ENCODE data around the gene SLC35F3. TPM values are rescaled to one million over a fixed set of nuclear protein-coding genes. Genes with fewer than 3 reads are reported as not detected.

Gene SLC35F3
- total RNA-seq, 1 donor from 2014 or later, result 0.21 TPM

GRCh38 chr1:234256359-234256758 lies 351.9 kb downstream of the SLC35F3 start:
- DNase-seq (ENCODE audit: low spot score), result no peak

- no peak for DNase-seq (ENCODE audit: low spot score)
Observed at GRCh38 chr1:234258071-234258470, 353.6 kb downstream of the SLC35F3 start.

GRCh38 chr1:234260578-234260977 lies 356.1 kb downstream of the SLC35F3 start:
- DNase-seq (ENCODE audit: low spot score), result no peak

GRCh38 chr1:234261545-234261944 lies 357.1 kb downstream of the SLC35F3 start:
- DNase-seq (ENCODE audit: low spot score), result no peak

- no peak for DNase-seq (ENCODE audit: low spot score)
Observed at GRCh38 chr1:234262007-234262753, 357.7 kb downstream of the SLC35F3 start.

GRCh38 chr1:234262754-234263105 lies 358.3 kb downstream of the SLC35F3 start:
- no peak for DNase-seq (ENCODE audit: low spot score)

- no peak for DNase-seq (ENCODE audit: low spot score)
Observed at GRCh38 chr1:234264832-234265231, 360.4 kb downstream of the SLC35F3 start.

GRCh38 chr1:234265321-234265720 lies 360.8 kb downstream of the SLC35F3 start:
- DNase-seq (ENCODE audit: low spot score), result no peak

GRCh38 chr1:234265861-234266260 lies 361.4 kb downstream of the SLC35F3 start:
- DNase-seq (ENCODE audit: low spot score), result no peak

- DNase-seq (ENCODE audit: low spot score), result no peak
Observed at GRCh38 chr1:234270093-234270492, 365.6 kb downstream of the SLC35F3 start.

- DNase-seq (ENCODE audit: low spot score), result no peak
Observed at GRCh38 chr1:234270581-234271242, 366.2 kb downstream of the SLC35F3 start.

- DNase-seq (ENCODE audit: low spot score), result no peak
Observed at GRCh38 chr1:234271243-234271606, 366.7 kb downstream of the SLC35F3 start.

GRCh38 chr1:234272656-234273312 lies 368.3 kb downstream of the SLC35F3 start:
- no peak for DNase-seq (ENCODE audit: low spot score)

- no peak for DNase-seq (ENCODE audit: low spot score)
Observed at GRCh38 chr1:234273981-234274380, 369.5 kb downstream of the SLC35F3 start.

GRCh38 chr1:234276151-234276788 lies 371.8 kb downstream of the SLC35F3 start:
- DNase-seq (ENCODE audit: low spot score), result no peak

GRCh38 chr1:234277161-234277868 lies 372.8 kb downstream of the SLC35F3 start:
- no peak for DNase-seq (ENCODE audit: low spot score)

- no peak for DNase-seq (ENCODE audit: low spot score)
Observed at GRCh38 chr1:234279021-234279420, 374.5 kb downstream of the SLC35F3 start.

GRCh38 chr1:234280500-234280899 lies 376.0 kb downstream of the SLC35F3 start:
- DNase-seq (ENCODE audit: low spot score), result no peak

GRCh38 chr1:234281826-234282489 lies 377.5 kb downstream of the SLC35F3 start:
- no peak for DNase-seq (ENCODE audit: low spot score)

GRCh38 chr1:234286206-234286605 lies 381.7 kb downstream of the SLC35F3 start:
- no peak for DNase-seq (ENCODE audit: low spot score)

GRCh38 chr1:234288946-234289345 lies 384.5 kb downstream of the SLC35F3 start:
- DNase-seq (ENCODE audit: low spot score), result no peak
